SJSA1 (cell line): ENCODE data around the gene CSRNP2. TPM values are rescaled to one million over a fixed set of nuclear protein-coding genes. Genes with fewer than 3 reads are reported as not detected.

ENCODE experiments used
- DNase-seq, 2 experiments: peaks; one replicate each; pipeline ENCODE4 v3.0.0-alpha.2; 2015 to 2020; ENCODE audit warnings: low spot score in 2 of 2, low read depth in 1 of 2
- H3K27ac ChIP-seq: fragments of 250-450 bp; sonication (Bioruptor Pico); 2 replicates; pipeline ENCODE4 v1.5.1; 2020; ENCODE audit warnings: mild to moderate bottlenecking, moderate library complexity
- H3K27me3 ChIP-seq: fragments of 250-450 bp; sonication (Bioruptor Pico); replicated peaks from 2 replicates; pipeline ENCODE4 v1.5.1; 2020; ENCODE audit warnings: mild to moderate bottlenecking, moderate library complexity
- H3K36me3 ChIP-seq: fragments of 250-450 bp; sonication (Bioruptor Pico); 2 replicates; pipeline ENCODE4 v1.5.1; 2020; ENCODE audit warnings: mild to moderate bottlenecking
- H3K4me1 ChIP-seq: fragments of 250-450 bp; sonication (Bioruptor Pico); replicated peaks from 2 replicates; pipeline ENCODE4 v1.6.1; 2021; ENCODE audit warnings: mild to moderate bottlenecking
- H3K4me3 ChIP-seq: fragments of 250-450 bp; sonication (Bioruptor Pico); 2 replicates; pipeline ENCODE4 v1.5.1; 2020; ENCODE audit warnings: mild to moderate bottlenecking
- H3K9me3 ChIP-seq: fragments of 250-450 bp; sonication (Bioruptor Pico); replicated peaks from 2 replicates; pipeline ENCODE4 v1.5.1; 2020; ENCODE audit warnings: mild to moderate bottlenecking
- total RNA-seq: library from RNA; depleted of rRNA; stranded (reverse); fragments of >200 nt; shearing (Covaris generic); gene quantifications from 2 replicates; pipeline ENCODE4 v1.2.3, GENCODE V29; 2014

Gene CSRNP2
- total RNA-seq, 1 experiment from 2014 or later: 29.0 TPM

GRCh38 chr12:51067771-51068170 is 15.6 kb downstream of the CSRNP2 start:
- DNase-seq: no peak
- no peak overlapping the region for H3K4me3 ChIP-seq
- no peaks in the 10 kb centered on the region for H3K4me1 ChIP-seq
- no peaks in the 10 kb centered on the region for H3K27me3 ChIP-seq
- peaks cover 91% of the 10 kb centered on the region for H3K36me3 ChIP-seq
- H3K9me3 ChIP-seq: no peaks in the 10 kb centered on the region
- H3K27ac ChIP-seq: no peak overlapping the region

- DNase-seq: no peak
- no peaks in the 10 kb centered on the region for H3K4me1 ChIP-seq
- no peak overlapping the region for H3K27ac ChIP-seq
- H3K27me3 ChIP-seq: no peaks in the 10 kb centered on the region
- no peaks in the 10 kb centered on the region for H3K9me3 ChIP-seq
- H3K36me3 ChIP-seq: peaks cover 94% of the 10 kb centered on the region
- H3K4me3 ChIP-seq: no peak overlapping the region
Measured at GRCh38 chr12:51067229-51067628, 16.2 kb downstream of the CSRNP2 start.

GRCh38 chr12:51065530-51065929 is 17.9 kb downstream of the CSRNP2 start:
- Histone ChIP-seq H3K9me3 (no peaks in the 10 kb centered on the region), H3K27ac (no peak overlapping the region), H3K4me3 (no peak overlapping the region), H3K4me1 (no peaks in the 10 kb centered on the region), H3K36me3 (peaks cover 92% of the 10 kb centered on the region), H3K27me3 (no peaks in the 10 kb centered on the region)
- no peak for DNase-seq

- Histone ChIP-seq H3K4me1 (no peaks in the 10 kb centered on the region), H3K4me3 (no peak overlapping the region), H3K9me3 (no peaks in the 10 kb centered on the region), H3K36me3 (peaks cover 96% of the 10 kb centered on the region), H3K27me3 (no peaks in the 10 kb centered on the region), H3K27ac (no peak overlapping the region)
- DNase-seq: no peak
Measured at GRCh38 chr12:51062631-51063397, 20.6 kb downstream of the CSRNP2 start.

GRCh38 chr12:51059086-51059485 is 24.3 kb downstream of the CSRNP2 start:
- H3K4me3 ChIP-seq: no peak overlapping the region
- H3K27ac ChIP-seq: no peak overlapping the region
- peaks cover 91% of the 10 kb centered on the region for H3K36me3 ChIP-seq
- no peaks in the 10 kb centered on the region for H3K27me3 ChIP-seq
- H3K4me1 ChIP-seq: no peaks in the 10 kb centered on the region
- no peaks in the 10 kb centered on the region for H3K9me3 ChIP-seq
- DNase-seq: no peak

GRCh38 chr12:51056242-51056641 is 27.2 kb downstream of the CSRNP2 start:
- no peak overlapping the region for H3K4me3 ChIP-seq
- no peaks in the 10 kb centered on the region for H3K27me3 ChIP-seq
- no peaks in the 10 kb centered on the region for H3K9me3 ChIP-seq
- H3K36me3 ChIP-seq: peaks cover 83% of the 10 kb centered on the region
- no peaks in the 10 kb centered on the region for H3K4me1 ChIP-seq
- DNase-seq: no peak
- H3K27ac ChIP-seq: no peak overlapping the region

- Histone ChIP-seq H3K9me3 (no peaks in the 10 kb centered on the region), H3K27me3 (no peaks in the 10 kb centered on the region), H3K4me1 (no peaks in the 10 kb centered on the region), H3K36me3 (peaks cover 77% of the 10 kb centered on the region), H3K27ac (no peak overlapping the region), H3K4me3 (no peak overlapping the region)
- DNase-seq: no peak
Measured at GRCh38 chr12:51055060-51055459, 28.3 kb downstream of the CSRNP2 start.

GRCh38 chr12:51051787-51052186 is 31.6 kb downstream of the CSRNP2 start:
- Histone ChIP-seq H3K4me3 (no peak overlapping the region), H3K9me3 (no peaks in the 10 kb centered on the region), H3K27me3 (no peaks in the 10 kb centered on the region), H3K27ac (no peak overlapping the region), H3K4me1 (peaks cover 12% of the 10 kb centered on the region), H3K36me3 (peaks cover 45% of the 10 kb centered on the region)
- DNase-seq: no peak

- Histone ChIP-seq H3K27ac (no peak overlapping the region), H3K4me3 (no peak overlapping the region)
- no peak for DNase-seq
Measured at GRCh38 chr12:51049525-51049924, 33.9 kb downstream of the CSRNP2 start.

GRCh38 chr12:51048661-51049251 is 34.6 kb downstream of the CSRNP2 start:
- peak in 1 of 2 experiments; percentile 11 for DNase-seq
- Histone ChIP-seq H3K4me3 (peak overlapping the region; percentile 53), H3K4me1 (peaks cover 12% of the 10 kb centered on the region), H3K27me3 (no peaks in the 10 kb centered on the region), H3K36me3 (peaks cover 21% of the 10 kb centered on the region), H3K27ac (peak overlapping the region; percentile 63), H3K9me3 (no peaks in the 10 kb centered on the region)

More at GRCh38 chr12:51049525-51049924, 33.9 kb downstream of the CSRNP2 start:
- Histone ChIP-seq H3K36me3 (peaks cover 29% of the 10 kb centered on the region), H3K9me3 (no peaks in the 10 kb centered on the region), H3K4me1 (peaks cover 12% of the 10 kb centered on the region), H3K27me3 (no peaks in the 10 kb centered on the region)

- DNase-seq: peak; percentile 95 to 98
- peaks cover 13% of the 10 kb centered on the region for H3K36me3 ChIP-seq
- peak within 1 kb of the TSS; percentile 63 for H3K27ac ChIP-seq
- H3K9me3 ChIP-seq: no peaks in the 10 kb centered on the region
- no peaks in the 10 kb centered on the region for H3K27me3 ChIP-seq
- peaks cover 12% of the 10 kb centered on the region for H3K4me1 ChIP-seq
- H3K4me3 ChIP-seq: peak within 1 kb of the TSS; percentile 53
Measured at GRCh38 chr12:51047655-51048540, 35.5 kb downstream of the CSRNP2 start, which contains the start of gene LETMD1. Gene LETMD1 (plus strand): TSS chr12:51048327. CDS start chr12:51048357, 30 bp downstream.

GRCh38 chr12:51036279-51036678 is 47.1 kb downstream of the CSRNP2 start:
- no peak for DNase-seq
- Histone ChIP-seq H3K27ac (no peak overlapping the region), H3K4me1 (no peaks in the 10 kb centered on the region), H3K9me3 (no peaks in the 10 kb centered on the region), H3K27me3 (no peaks in the 10 kb centered on the region), H3K4me3 (no peak overlapping the region), H3K36me3 (no peaks in the 10 kb centered on the region)

GRCh38 chr12:51033457-51034089 is 49.8 kb downstream of the CSRNP2 start:
- Histone ChIP-seq H3K27ac (no peak overlapping the region), H3K9me3 (no peaks in the 10 kb centered on the region)
- no peak for DNase-seq

More at GRCh38 chr12:51033457-51034089, 49.8 kb downstream of the CSRNP2 start:
- Histone ChIP-seq H3K36me3 (no peaks in the 10 kb centered on the region), H3K4me1 (no peaks in the 10 kb centered on the region), H3K4me3 (no peak overlapping the region), H3K27me3 (no peaks in the 10 kb centered on the region)
